Sciatic nerve (tissue), 2 donors: Measurements from ENCODE around the gene KLF1. TPM values are rescaled to one million over a fixed set of nuclear protein-coding genes. Genes with fewer than 3 reads are reported as not detected.
"Not testable (repeated sequence)": the region's sequence is repeated elsewhere in the genome, so short reads cannot be mapped to it uniquely, and the experiment has no call there.

Source experiments
- ATAC-seq: fragments of 200-7000 bp; cut with Tn5 transposase; one replicate; pipeline ENCODE4 v1.9.1; 2020; ENCODE audit warnings: mild to moderate bottlenecking, moderate library complexity
- DNase-seq: peaks from one replicate; pipeline ENCODE4 v3.0.0-alpha.2; 2020; ENCODE audit warnings: low spot score
- intact Hi-C: fragments of 100-400 bp; cut with DNase I; formaldehyde crosslinking; loops from one replicate; pipeline ENCODE4 v1.14.2; 2022
- total RNA-seq: library from RNA; stranded (reverse); fragmentation: NEBNext Ultra II Directional; extraction: Animal tissue kit (Norgen Biotek cat#: 25700); gene quantifications from one replicate; pipeline ENCODE4 v1.2.1, GENCODE V29; 2021
- donor health status: DM: no; HTN: no; CAD: no.
- donor health status: DM: no; HTN: no; CAD: no.

Gene KLF1
- total RNA-seq = 1.1 TPM

DNA sequence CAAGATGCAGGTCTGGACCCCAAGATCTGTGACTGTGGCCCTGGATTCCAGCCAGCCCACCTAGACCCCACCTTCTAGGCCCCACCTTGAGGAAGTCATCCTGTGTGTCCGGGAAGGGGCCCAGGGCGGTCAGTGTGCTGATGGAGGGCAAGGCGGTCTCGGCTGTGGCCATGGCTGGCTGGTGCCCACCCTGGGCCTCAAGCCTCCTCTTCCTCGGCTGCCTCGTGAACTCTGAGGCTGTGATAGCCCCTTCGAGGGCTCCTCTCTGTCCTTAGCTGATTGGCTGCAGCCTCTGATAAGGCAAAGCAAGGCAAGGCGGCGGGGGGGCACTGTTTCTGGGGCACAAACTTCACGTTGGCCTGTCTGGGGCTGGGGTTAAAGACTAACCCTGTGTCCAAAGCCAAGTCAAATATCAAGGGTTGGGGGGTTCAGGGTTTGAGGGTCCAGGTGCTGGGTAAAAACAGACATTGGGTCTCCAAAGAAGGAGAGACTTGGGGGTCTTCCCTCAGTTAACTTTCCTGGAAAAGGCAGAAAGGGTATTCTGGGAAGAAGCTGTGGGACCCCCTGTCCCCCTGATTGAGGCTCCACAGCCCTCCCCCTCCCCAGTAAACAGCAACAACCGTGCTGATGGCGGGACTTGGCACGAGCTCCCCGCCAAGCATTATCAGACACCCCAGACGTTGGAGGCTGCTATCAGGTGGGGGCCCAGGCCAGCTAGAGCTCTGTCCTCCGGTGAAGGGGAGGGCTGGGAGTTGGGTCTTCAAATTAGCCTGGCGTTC is at the start of gene KLF1:
Gene KLF1 (minus strand): TSS at position 233 of the 779 bp plus-strand sequence. CDS start 61 bp downstream, at position 172.
- no peak for ATAC-seq
- intact Hi-C loops = no loop called here

DNA sequence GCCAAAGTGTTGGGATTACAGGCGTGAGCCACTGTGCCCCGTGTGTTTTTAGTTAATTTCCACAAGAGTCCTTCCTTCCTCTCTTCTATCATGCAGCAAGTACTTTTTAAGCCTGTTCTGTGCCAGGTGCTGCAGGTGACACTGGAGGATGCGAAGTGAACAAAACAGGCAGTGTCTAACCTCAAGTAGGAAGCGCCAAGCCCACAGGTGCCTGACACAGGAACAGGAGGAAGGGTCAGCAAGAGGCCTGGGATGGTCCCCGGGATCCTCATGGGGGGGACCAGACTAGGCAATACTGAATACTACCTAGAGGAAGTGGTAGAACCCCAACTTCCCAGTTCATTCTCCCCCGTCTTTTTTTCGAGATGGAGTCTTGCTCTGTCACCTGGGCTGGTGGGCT is 49.6 kb upstream of the KLF1 start:
- no peak for DNase-seq
- intact Hi-C loops = no loop called here
- no peak for ATAC-seq

More for the DNA sequence above, at the start of gene KLF1:
- DNase-seq = no peak

DNA sequence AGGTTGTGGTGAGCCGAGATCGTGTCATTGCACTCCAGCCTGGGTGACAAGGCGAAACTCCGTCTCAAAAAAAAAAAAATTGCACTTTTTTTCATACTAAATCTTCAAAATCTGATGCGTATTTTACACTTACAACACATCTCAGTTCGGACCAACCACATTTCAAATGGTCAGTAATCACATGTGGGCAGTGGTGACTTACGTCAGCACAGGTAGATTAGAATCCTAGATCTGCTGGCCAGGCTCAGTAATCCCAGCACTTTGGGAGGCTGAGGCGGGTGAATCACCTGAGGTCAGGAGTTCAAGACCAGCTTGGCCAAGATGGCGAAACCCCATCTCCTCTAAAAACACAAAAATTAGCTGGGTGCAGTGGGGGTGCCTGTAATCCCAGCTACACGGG is 48.1 kb upstream of the KLF1 start:
- DNase-seq = no peak
- ATAC-seq = no peak
- intact Hi-C loops = no loop called here

GRCh38 chr19:12933287-12934072 is 46.5 kb upstream of the KLF1 start, which contains the start of gene FARSA:
TSS of gene FARSA (minus strand) at chr19:12933711. CDS start at chr19:12933696, 15 bp downstream.
- DNase-seq (peak; percentile 94), ATAC-seq (peak; percentile 87)
- intact Hi-C loops = no loop called here

DNA sequence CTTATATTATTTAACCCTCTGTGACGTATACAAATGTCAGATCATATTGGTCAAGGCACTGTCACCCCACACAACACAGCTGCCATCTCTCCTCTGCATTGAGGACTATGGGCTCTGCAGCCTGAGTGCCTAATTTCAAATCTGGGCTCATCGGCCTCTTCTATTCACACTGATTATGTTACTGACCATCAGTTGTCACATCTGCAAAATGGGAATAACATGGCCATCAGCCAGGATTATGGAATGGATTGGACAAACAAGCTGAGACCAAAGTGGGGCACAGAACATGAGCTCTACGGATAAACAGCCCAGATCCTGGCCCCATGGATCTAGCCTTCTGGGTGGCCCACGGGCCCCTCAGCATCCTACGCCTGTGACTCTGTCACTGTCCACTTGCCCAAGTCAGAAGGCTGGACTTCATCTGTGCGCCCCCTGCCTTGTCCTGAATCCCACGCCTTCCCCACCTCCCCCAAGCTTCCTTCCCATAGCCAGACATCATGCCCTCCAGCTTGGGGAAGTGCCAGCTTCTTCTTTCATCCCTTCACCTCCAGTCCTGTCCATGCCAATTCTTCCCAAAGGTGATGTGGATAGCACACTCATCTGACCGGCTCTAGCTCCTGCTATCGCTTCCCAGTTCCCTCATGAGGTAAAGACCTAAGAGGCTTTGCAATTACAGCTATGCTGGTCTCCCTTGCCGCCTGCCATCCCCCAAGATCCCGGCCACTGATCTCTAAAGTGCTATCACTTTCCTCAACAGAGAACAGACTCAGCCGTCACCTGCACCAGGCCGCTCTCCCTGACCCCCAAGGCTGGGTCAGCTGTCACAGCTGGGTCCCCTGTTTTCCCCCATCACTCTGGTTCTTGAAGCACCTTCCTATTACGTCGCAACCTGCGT is 45.6 kb upstream of the KLF1 start:
- intact Hi-C loops = no loop called here
- no peak for DNase-seq
- ATAC-seq = no peak

DNA sequence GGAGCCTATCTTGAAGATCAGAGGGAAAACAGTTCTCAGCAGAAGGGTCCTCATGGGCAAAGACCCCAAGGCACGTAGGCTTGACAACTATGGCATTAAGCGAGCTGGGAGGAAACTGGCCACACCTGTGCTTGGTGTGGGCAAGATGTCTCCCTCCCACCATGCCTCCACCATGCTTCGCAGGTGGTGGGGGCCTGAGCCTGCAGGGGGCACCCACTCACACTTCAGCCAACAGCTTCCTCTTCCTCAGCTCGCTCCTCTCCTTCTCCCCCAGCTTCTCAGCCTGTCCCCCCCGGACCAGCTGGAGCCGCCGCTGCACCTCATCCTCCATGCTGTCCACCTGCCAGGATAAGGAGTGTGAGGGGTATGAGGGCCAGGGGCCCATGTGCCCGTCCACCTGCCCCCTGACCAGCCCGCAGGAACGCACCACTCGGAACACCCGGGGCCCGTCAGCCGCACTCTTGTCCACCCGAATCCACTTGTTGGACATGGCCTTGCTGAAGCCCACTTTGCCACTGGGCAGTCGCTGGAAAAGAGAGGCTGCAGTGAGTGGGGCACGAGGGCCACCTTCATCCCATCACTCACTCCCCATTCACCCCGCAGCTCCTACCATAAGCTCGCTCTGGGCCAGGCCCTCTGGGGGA is 43.1 kb upstream of the KLF1 start:
- ATAC-seq = no peak

DNA sequence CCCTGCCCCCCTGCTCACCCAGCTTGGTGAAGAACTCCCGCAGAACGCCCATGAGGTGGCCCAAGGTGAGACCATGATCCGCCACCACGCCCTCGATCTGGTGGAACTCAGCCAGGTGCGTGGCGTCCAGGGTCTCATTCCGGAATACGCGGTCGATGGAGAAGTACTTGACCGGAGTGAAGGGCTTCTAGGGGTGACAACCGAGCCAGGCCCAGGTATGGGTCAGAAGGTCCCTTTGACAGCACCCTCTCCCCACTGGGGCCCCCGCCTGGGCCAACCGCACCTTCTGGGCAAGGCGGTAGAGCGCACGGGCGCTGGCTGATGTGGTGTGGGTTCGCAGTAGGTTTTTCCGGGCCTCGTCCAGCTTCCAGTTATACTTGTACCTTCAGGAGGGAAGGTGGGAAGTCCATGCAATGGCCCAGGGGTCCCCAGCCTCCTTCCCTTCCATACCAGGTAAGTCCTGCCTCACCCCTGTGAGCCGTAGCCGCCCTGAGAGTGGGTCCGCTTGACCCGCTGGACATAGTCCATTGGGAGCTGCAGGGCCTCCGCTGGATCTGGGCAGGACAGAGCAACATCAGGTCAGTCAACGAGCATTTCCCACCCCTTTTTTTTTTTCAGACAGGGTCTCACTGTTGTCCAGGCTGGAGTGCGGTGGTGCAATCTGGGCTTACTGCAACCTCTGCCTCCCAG is 37.8 kb upstream of the KLF1 start:
- ATAC-seq = no peak
- no peak for DNase-seq
- intact Hi-C loops = no loop called here

More for the DNA sequence above, 43.1 kb upstream of the KLF1 start:
- intact Hi-C loops = no loop called here
- no peak for DNase-seq

DNA sequence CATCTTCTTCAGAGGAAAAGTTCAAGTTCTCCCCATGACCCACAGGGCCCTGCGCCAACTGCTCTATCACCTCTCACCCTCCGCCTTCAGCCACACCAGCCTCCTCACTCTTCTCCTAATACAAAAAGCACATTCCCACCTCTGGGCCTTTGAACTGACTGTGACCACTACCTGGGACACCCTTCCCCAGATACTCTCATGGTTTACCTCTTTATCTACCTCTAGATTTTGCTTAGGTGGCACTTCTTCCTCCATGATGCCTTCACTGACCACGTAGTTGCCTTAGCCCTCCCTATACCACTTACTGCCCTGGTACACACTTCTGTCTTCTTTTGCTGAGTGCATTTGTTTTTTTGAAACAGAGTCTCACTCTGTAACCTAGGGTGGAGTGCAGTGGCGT is 36.0 kb upstream of the KLF1 start:
- DNase-seq (no peak), ATAC-seq (no peak)
- intact Hi-C loops = no loop called here

GRCh38 chr19:12921047-12921446 is 34.0 kb upstream of the KLF1 start:
- intact Hi-C loops = no loop called here
- DNase-seq (no peak), ATAC-seq (no peak)

GRCh38 chr19:12918253-12918652 is 31.3 kb upstream of the KLF1 start:
- DNase-seq (no peak), ATAC-seq (no peak)
- intact Hi-C loops = no loop called here

DNA sequence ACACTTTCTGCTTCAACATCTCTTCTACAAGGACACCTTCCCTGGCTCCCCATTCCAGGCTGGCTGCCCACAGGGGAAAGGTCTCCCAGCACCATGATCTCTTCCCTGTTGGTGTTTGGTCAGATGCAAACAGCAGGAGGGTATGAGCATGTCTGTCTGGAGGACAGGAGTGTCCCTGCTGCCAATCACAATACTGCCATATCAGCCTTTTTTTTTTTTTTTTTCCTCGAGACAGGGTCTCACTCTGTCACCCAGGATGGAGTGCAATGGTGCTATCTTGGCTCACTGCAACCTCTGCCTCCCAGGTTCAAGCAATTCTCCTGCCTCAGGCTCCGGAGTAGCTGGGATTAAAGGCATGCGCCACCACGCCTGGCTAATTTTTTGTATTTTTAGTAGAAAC is 28.9 kb upstream of the KLF1 start:
- DNase-seq = not testable (repeated sequence)

GRCh38 chr19:12913851-12914690 is 27.1 kb upstream of the KLF1 start:
- intact Hi-C loops = no loop called here
- ATAC-seq = peak; percentile 72
- DNase-seq = no peak

More for the DNA sequence above, 28.9 kb upstream of the KLF1 start:
- ATAC-seq, intact Hi-C loops: not testable (repeated sequence)

GRCh38 chr19:12913011-12913561 is 26.1 kb upstream of the KLF1 start:
- ATAC-seq = peak; percentile 84
- DNase-seq = peak; percentile 82
- intact Hi-C loops = no loop called here

DNA sequence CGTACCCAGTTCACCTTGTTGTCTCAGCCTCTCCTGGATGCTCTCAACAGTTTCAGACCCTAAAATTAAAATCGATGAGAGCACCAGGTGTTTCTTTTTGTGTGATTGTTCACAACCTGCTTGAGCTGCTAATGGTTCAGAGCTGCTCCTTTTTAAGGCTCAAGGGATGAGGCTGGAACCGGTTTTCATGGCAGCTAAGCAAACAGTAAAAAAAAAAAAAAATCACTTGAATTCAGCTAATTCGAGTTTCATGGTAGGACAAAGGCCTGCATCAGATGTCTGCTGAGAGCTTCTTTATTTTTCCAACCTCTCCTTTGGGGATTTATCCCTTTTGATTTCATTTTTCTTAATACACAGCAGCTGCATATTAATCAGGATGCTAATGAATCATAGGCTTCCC is 25.6 kb upstream of the KLF1 start:
- ATAC-seq = peak; percentile 16
- intact Hi-C loops = no loop called here
- no peak for DNase-seq

DNA sequence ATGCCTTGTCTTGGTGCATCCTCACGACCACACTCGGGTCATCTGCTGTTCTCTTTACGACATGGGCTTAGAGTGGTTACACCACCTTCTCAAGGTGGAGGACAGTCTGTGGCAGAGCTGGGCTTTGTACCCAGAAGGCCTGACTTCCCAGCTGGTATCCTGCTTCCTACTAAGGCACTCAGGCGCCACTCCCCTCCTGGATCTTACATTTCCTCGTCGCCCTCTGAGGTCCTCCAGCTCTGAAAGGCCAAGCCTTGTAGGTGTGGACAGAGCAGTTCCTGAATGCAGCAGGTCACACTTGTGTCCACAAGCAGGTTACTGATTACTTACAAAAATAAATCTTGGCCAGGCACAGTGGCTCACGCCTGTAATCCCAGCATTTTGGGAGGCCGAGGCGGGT is 20.2 kb upstream of the KLF1 start:
- intact Hi-C loops = no loop called here
- ATAC-seq (no peak), DNase-seq (no peak)

DNA sequence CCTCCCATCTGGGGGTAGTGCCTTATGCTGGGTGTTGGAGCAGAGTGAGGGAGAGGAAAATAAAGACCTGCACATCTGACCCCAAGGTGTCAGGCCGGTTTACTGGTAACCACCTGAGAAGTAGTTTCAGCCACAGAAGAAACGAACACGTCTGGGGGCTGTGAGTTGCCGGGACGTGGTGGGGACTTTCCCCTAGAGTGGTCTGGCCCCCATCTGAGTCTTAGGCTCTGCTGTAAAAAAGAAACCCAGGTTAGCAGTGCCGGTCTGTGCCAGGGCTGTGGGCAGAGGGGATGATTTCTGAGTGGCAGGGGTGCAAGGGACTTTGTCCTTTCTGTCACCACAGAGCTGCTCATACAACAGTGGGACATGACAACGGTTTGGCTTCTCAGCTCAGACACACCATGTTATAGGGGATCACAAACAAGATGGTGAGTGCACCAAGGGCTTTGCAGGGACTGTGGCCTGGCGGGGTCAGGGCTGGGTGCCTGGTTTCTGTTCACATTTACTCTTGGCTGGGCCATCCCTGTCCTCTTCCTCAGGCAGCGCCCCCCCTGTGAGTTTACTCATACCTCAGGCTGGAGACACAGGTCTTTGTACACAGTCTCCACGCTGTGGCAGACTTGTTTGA is 13.0 kb upstream of the KLF1 start:
- DNase-seq (no peak), ATAC-seq (no peak)
- intact Hi-C loops = no loop called here

GRCh38 chr19:12896460-12896859 is 9.5 kb upstream of the KLF1 start:
- ATAC-seq = no peak
- intact Hi-C loops = no loop called here
- no peak for DNase-seq
